Progenitor cell of endocrine pancreas (in vitro differentiated cells): ENCODE results near the gene DPF3. TPM values are rescaled to one million over a fixed set of nuclear protein-coding genes. Genes with fewer than 3 reads are reported as not detected.

Experiments
- DNase-seq: peaks from one replicate; pipeline ENCODE4 v3.0.0; 2021; ENCODE audit warnings: low spot score; ENCODE audit not compliant: unreplicated experiment
- H3K27ac Mint-ChIP-seq: 2 replicates; pipeline ENCODE4 v1.8.0; 2021; ENCODE audit warnings: mild to moderate bottlenecking, moderate library complexity, mixed read lengths
- H3K27me3 Mint-ChIP-seq: 2 replicates; pipeline ENCODE4 v1.8.0; 2021; ENCODE audit warnings: mixed read lengths
- H3K36me3 Mint-ChIP-seq: 2 replicates; pipeline ENCODE4 v1.8.0; 2022; ENCODE audit warnings: mixed read lengths; ENCODE audit not compliant: insufficient read depth
- H3K4me1 Mint-ChIP-seq: 2 replicates; pipeline ENCODE4 v1.8.0; 2021; ENCODE audit warnings: low read depth, mixed read lengths
- H3K4me3 Mint-ChIP-seq: 2 replicates; pipeline ENCODE4 v1.8.0; 2021; ENCODE audit warnings: low read depth, mild to moderate bottlenecking, moderate library complexity, mixed read lengths
- H3K9me3 Mint-ChIP-seq: 2 replicates; pipeline ENCODE4 v1.8.0; 2021; ENCODE audit warnings: low read depth, mixed read lengths
- CTCF ChIP-seq: fragments of 200-600 bp; sonication (generic); IDR thresholded peaks from one replicate; pipeline ENCODE4 v1.5.0; 2021; ENCODE audit warnings: antibody characterized with exemption, mild to moderate bottlenecking; ENCODE audit not compliant: unreplicated experiment
- total RNA-seq: library from RNA; stranded (reverse); gene quantifications from 2 replicates; pipeline ENCODE4 v1.2.1, GENCODE V29; 2021

The DPF3 gene
- total RNA-seq, 1 donor from 2014 or later = 2.2 TPM

GRCh38 chr14:72739446-72740405, 154.2 kb downstream of the DPF3 start:
- H3K27me3 Mint-ChIP-seq = peaks cover 5% of the 10 kb centered on the region
- no peak overlapping the region for H3K4me3 Mint-ChIP-seq
- no peaks in the 10 kb centered on the region for H3K9me3 Mint-ChIP-seq
- no peak for TF ChIP-seq CTCF
- H3K36me3 Mint-ChIP-seq = no peaks in the 10 kb centered on the region
- no peak for DNase-seq
- no peak overlapping the region for H3K27ac Mint-ChIP-seq
- H3K4me1 Mint-ChIP-seq = no peaks in the 10 kb centered on the region

- no peak overlapping the region for H3K27ac Mint-ChIP-seq
- no peak for DNase-seq
- H3K4me3 Mint-ChIP-seq = no peak overlapping the region
- H3K4me1 Mint-ChIP-seq = no peaks in the 10 kb centered on the region
- no peaks in the 10 kb centered on the region for H3K36me3 Mint-ChIP-seq
- peaks cover 12% of the 10 kb centered on the region for H3K27me3 Mint-ChIP-seq
- H3K9me3 Mint-ChIP-seq = no peaks in the 10 kb centered on the region
- no peak for TF ChIP-seq CTCF
These were observed 155.7 kb downstream of the DPF3 start for GRCh38 chr14:72738161-72738611.

- H3K36me3 Mint-ChIP-seq = no peaks in the 10 kb centered on the region
- TF ChIP-seq CTCF = no peak
- H3K27ac Mint-ChIP-seq = no peak overlapping the region
- H3K9me3 Mint-ChIP-seq = no peaks in the 10 kb centered on the region
- H3K4me1 Mint-ChIP-seq = no peaks in the 10 kb centered on the region
- no peak overlapping the region for H3K4me3 Mint-ChIP-seq
- no peak for DNase-seq
- H3K27me3 Mint-ChIP-seq = peaks cover 18% of the 10 kb centered on the region
These were observed 156.3 kb downstream of the DPF3 start for GRCh38 chr14:72737560-72737943.

- H3K4me3 Mint-ChIP-seq = no peak overlapping the region
- no peak for DNase-seq
- H3K4me1 Mint-ChIP-seq = no peaks in the 10 kb centered on the region
These were observed 156.9 kb downstream of the DPF3 start for GRCh38 chr14:72736786-72737559.

More at GRCh38 chr14:72736786-72737559, 156.9 kb downstream of the DPF3 start:
- TF ChIP-seq CTCF = no peak
- peaks cover 18% of the 10 kb centered on the region for H3K27me3 Mint-ChIP-seq
- no peak overlapping the region for H3K27ac Mint-ChIP-seq
- no peaks in the 10 kb centered on the region for H3K36me3 Mint-ChIP-seq
- no peaks in the 10 kb centered on the region for H3K9me3 Mint-ChIP-seq
